Panc1 (cell line): ENCODE results near the gene ERCC5. TPM values are rescaled to one million over a fixed set of nuclear protein-coding genes. Genes with fewer than 3 reads are reported as not detected.

ENCODE experiments used
- ATAC-seq: fragments of 200-7000 bp; cut with Tn5 transposase; 2 replicates; pipeline ENCODE4 v1.9.1; 2020; ENCODE audit warnings: mild to moderate bottlenecking, moderate library complexity
- BruUV-seq: library from RNA; stranded (reverse); fragments of 400-500 nt; replicated peaks from 2 replicates; lab custom pipeline; 2021; lab: Mats Ljungman, UMichigan
- CTCF ChIA-PET: fragments of 300-600 bp; sonication (Branson Sonifier 250); formaldehyde crosslinking; loops from one replicate; lab custom pipeline; 2022; ENCODE audit warnings: antibody characterized with exemption; lab: Charles Lee
- POLR2A ChIA-PET: fragments of 300-600 bp; sonication (Branson Sonifier 250); formaldehyde crosslinking; loops from one replicate; lab custom pipeline; 2022; ENCODE audit warnings: antibody characterized with exemption; lab: Charles Lee
- DNase-seq: peaks from one replicate; pipeline ENCODE4 v3.0.0-alpha.2; 2010; ENCODE audit warnings: low read depth, low spot score
- H3K27ac ChIP-seq: 2 replicates; pipeline ENCODE4 v1.5.1; 2011; ENCODE audit warnings: mild to moderate bottlenecking, low read length, inconsistent platforms
- H3K27me3 ChIP-seq: fragments of 200-500 bp; sonication (Bioruptor generic); 2 replicates; pipeline ENCODE4 v1.6.0; 2014; ENCODE audit warnings: low read length, inconsistent platforms; ENCODE audit not compliant: control insufficient read depth, insufficient read depth
- H3K36me3 ChIP-seq: fragments of 200-500 bp; sonication (Bioruptor generic); 2 replicates; pipeline ENCODE4 v1.5.1; 2014; ENCODE audit warnings: inconsistent platforms, mild to moderate bottlenecking, low read length, moderate library complexity; ENCODE audit not compliant: control insufficient read depth, insufficient read depth
- H3K4me1 ChIP-seq: 2 replicates; pipeline ENCODE4 v1.5.1; 2011; ENCODE audit warnings: inconsistent platforms, mild to moderate bottlenecking, low read length, moderate library complexity; ENCODE audit not compliant: control insufficient read depth, insufficient read depth
- H3K4me3 ChIP-seq, 2 experiments: 2 replicates each; pipeline ENCODE4 v1.5.1; 2011 to 2012; ENCODE audit warnings: low read depth in 2 of 2, low read length in 2 of 2, mild to moderate bottlenecking in 2 of 2, inconsistent platforms in 1 of 2, moderate library complexity in 1 of 2
- H3K9me3 ChIP-seq: fragments of 200-500 bp; sonication (Bioruptor generic); 2 replicates; pipeline ENCODE4 v1.5.1; 2014; ENCODE audit warnings: low read depth, mild to moderate bottlenecking, inconsistent platforms, low read length, moderate library complexity; ENCODE audit not compliant: control insufficient read depth, insufficient read depth
- POLR2AphosphoS5 ChIP-seq: IDR thresholded peaks from 2 replicates; pipeline ENCODE4 v1.6.1; 2012; ENCODE audit warnings: mild to moderate bottlenecking, low read depth, low read length, moderate library complexity
- SIN3A ChIP-seq: IDR thresholded peaks from 2 replicates; pipeline ENCODE4 v1.6.1; 2012; ENCODE audit warnings: low read depth, mild to moderate bottlenecking, low read length, moderate library complexity, borderline replicate concordance; ENCODE audit not compliant: insufficient read depth
- TCF7L2 ChIP-seq: IDR thresholded peaks from 2 replicates; pipeline ENCODE4 v1.6.1; 2011; ENCODE audit warnings: mild to moderate bottlenecking, low read depth, low read length, inconsistent platforms
- in situ Hi-C: cut with HindIII; loops from 2 replicates; pipeline ENCODE4 v1.10.0; 2016; ENCODE audit warnings: low sequenced_read_pairs, low pct_unique_long_range_greater_than_20kb
- intact Hi-C: fragments of 100-400 bp; cut with micrococcal nuclease; formaldehyde crosslinking; loops from one replicate; pipeline ENCODE4 v1.10.0; 2022; ENCODE audit not compliant: unreplicated experiment
- total RNA-seq: library from RNA; stranded (reverse); gene quantifications from one replicate; pipeline ENCODE4 v1.2.1, GENCODE V29; 2021; ENCODE audit not compliant: unreplicated experiment
- TF ChIP-seq, protein P1 (sequence below): fragments of 450-650 bp; IDR thresholded peaks from 2 replicates; pipeline ENCODE4 v1.5.1; 2017; ENCODE audit warnings: mild to moderate bottlenecking
- TF ChIP-seq, protein P2 (sequence below), 2 experiments: IDR thresholded peaks; 2 replicates each; pipeline ENCODE4 v1.6.1; 2011 to 2012; ENCODE audit warnings: low read depth in 2 of 2, control low read depth in 1 of 2, low read length in 1 of 2, mild to moderate bottlenecking in 1 of 2, moderate library complexity in 1 of 2; ENCODE audit not compliant: insufficient read depth in 1 of 2

Gene ERCC5
- total RNA-seq, 1 experiment from 2014 or later = 19.6 TPM

DNA sequence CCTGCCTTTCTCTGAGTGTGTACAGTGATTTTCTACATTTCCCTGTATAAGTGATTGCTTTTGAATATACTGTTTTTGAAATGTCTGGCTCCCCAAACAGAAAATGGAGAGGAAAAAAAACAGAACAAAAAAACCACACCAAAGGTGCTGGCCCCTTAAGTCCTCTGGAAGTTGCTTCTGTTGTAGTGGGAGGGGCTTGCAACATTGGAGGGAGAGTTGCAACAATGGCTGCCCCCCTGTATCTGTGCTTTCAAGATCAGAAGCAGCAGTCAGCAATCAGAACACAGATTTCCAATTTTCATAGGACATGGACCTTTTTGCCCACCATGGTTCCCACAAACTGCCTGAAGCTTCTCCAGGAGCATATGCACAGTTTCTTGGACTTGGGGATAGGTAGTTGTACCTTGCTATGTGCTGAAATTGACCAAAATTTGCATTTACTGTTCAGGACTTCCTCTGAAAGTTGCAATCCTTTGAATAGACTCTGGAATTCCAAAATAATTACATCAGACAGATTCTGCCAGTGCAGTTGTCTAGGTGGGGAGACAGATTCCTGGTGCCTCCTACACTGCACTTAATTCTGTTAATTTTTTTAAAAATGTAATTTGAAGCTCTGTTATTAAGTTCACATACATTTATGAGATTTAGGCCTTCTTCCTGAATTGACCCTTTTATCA lies 33.1 kb upstream of the ERCC5 start:
- Histone ChIP-seq H3K4me1 (0 out of 2 replicates have a peak, but pooled peaks cover 2% of the 10 kb centered on the region), H3K27me3 (no peaks in the 10 kb centered on the region), H3K27ac (no peak overlapping the region), H3K36me3 (no peaks in the 10 kb centered on the region), H3K9me3 (no peaks in the 10 kb centered on the region), H3K4me3 (no peak overlapping the region)
- in situ Hi-C loops (no loop called here), intact Hi-C loops (no loop called here)
- CTCF ChIA-PET = no interaction called here
- TF ChIP-seq POLR2AphosphoS5 (no peak), TCF7L2 (no peak)
- TF ChIP-seq, protein P1, sequence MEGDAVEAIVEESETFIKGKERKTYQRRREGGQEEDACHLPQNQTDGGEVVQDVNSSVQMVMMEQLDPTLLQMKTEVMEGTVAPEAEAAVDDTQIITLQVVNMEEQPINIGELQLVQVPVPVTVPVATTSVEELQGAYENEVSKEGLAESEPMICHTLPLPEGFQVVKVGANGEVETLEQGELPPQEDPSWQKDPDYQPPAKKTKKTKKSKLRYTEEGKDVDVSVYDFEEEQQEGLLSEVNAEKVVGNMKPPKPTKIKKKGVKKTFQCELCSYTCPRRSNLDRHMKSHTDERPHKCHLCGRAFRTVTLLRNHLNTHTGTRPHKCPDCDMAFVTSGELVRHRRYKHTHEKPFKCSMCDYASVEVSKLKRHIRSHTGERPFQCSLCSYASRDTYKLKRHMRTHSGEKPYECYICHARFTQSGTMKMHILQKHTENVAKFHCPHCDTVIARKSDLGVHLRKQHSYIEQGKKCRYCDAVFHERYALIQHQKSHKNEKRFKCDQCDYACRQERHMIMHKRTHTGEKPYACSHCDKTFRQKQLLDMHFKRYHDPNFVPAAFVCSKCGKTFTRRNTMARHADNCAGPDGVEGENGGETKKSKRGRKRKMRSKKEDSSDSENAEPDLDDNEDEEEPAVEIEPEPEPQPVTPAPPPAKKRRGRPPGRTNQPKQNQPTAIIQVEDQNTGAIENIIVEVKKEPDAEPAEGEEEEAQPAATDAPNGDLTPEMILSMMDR = no peak
- DNase-seq (no peak), ATAC-seq (no peak)
- BruUV-seq = no TSS peak
- POLR2A ChIA-PET = no interaction called here

DNA sequence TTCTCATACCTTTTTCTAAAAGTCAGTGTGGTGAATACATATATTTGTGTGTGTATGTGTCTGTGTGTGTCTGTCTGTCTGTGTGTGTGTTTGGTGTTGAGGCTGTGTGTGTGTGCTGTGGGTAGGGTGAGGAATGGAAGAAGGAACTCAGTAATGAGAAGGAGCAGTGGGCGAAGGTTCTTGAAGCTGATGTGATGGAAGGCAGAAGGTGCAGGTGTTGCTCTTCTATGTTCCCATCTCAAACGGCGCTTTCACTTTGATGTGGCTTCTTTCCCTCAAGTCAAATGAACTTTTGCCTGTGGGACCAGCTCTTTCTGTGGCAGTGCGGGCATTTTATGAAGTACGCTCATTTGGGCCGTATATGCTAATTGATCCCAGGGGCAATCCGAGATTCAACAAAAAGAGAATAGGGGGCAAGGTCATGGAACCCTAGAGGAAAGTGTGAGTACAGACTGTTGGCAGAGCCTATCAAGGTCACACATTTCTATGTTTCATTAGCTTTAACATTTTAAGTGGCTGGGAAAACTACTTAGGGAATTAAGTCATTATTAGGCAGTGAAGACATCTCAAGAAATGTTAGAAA lies 31.7 kb upstream of the ERCC5 start:
- BruUV-seq = no TSS peak
- ChIA-PET CTCF (no interaction called here), POLR2A (no interaction called here)
- no peak for TF ChIP-seq POLR2AphosphoS5
- no peak for TF ChIP-seq TCF7L2
- intact Hi-C loops (no loop called here), in situ Hi-C loops (no loop called here)
- H3K4me3 ChIP-seq = no peak overlapping the region
- no peaks in the 10 kb centered on the region for H3K27me3 ChIP-seq
- H3K4me1 ChIP-seq = 0 out of 2 replicates have a peak, but pooled peaks cover 2% of the 10 kb centered on the region
- H3K9me3 ChIP-seq = no peaks in the 10 kb centered on the region
- no peaks in the 10 kb centered on the region for H3K36me3 ChIP-seq
- ATAC-seq (no peak), DNase-seq (no peak)
- no peak overlapping the region for H3K27ac ChIP-seq

DNA sequence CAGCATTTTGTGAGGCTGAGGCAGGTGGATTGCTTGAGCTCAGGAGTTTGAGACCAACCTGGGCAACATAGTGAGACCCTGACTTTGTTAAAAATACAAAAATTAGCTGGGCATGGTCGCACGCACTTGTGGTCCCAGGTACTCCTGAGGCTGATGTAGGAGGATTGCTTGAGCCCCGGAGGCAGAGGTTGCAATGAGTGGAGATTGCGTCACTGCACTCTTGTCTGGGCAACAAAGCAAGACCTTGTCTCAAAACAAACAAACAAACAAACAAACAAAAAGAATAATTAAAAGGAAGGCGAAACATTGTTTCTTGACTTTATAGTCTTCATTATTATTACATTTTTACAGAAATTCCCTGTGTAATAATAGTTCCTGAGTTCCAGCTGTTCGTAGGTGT lies 31.0 kb upstream of the ERCC5 start:
- TF ChIP-seq, protein P2, sequence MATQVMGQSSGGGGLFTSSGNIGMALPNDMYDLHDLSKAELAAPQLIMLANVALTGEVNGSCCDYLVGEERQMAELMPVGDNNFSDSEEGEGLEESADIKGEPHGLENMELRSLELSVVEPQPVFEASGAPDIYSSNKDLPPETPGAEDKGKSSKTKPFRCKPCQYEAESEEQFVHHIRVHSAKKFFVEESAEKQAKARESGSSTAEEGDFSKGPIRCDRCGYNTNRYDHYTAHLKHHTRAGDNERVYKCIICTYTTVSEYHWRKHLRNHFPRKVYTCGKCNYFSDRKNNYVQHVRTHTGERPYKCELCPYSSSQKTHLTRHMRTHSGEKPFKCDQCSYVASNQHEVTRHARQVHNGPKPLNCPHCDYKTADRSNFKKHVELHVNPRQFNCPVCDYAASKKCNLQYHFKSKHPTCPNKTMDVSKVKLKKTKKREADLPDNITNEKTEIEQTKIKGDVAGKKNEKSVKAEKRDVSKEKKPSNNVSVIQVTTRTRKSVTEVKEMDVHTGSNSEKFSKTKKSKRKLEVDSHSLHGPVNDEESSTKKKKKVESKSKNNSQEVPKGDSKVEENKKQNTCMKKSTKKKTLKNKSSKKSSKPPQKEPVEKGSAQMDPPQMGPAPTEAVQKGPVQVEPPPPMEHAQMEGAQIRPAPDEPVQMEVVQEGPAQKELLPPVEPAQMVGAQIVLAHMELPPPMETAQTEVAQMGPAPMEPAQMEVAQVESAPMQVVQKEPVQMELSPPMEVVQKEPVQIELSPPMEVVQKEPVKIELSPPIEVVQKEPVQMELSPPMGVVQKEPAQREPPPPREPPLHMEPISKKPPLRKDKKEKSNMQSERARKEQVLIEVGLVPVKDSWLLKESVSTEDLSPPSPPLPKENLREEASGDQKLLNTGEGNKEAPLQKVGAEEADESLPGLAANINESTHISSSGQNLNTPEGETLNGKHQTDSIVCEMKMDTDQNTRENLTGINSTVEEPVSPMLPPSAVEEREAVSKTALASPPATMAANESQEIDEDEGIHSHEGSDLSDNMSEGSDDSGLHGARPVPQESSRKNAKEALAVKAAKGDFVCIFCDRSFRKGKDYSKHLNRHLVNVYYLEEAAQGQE (IDR thresholded peaks at IDR 0.05; ENCODE audit: insufficient read depth in 1 of 2, low read depth in 2 of 2, low read length in 1 of 2) = no peak
- no peak for TF ChIP-seq POLR2AphosphoS5
- no peak for TF ChIP-seq TCF7L2
- TF ChIP-seq SIN3A = no peak
- TF ChIP-seq, protein P1 = no peak
- intact Hi-C loops (no loop called here), in situ Hi-C loops (no loop called here)
- Histone ChIP-seq H3K27ac (no peak overlapping the region), H3K36me3 (no peaks in the 10 kb centered on the region), H3K27me3 (no peaks in the 10 kb centered on the region), H3K4me1 (0 out of 2 replicates have a peak, but pooled peaks cover 2% of the 10 kb centered on the region), H3K9me3 (no peaks in the 10 kb centered on the region), H3K4me3 (no peak overlapping the region)
- DNase-seq (no peak), ATAC-seq (no peak)
- BruUV-seq = no TSS peak
- ChIA-PET POLR2A (no interaction called here), CTCF (no interaction called here)
